SK-N-SH (cell line): ENCODE measurements around the gene PRR12.

ENCODE experiments used
- EP300 ChIP-seq, 2 experiments: IDR thresholded peaks; 2 replicates each; pipeline versions ENCODE4 v1.4.0 to v1.6.1; 2012; ENCODE audit warnings: borderline replicate concordance in 1 of 2, low read depth in 1 of 2, low read length in 1 of 2
- EZH2phosphoT487 ChIP-seq: fragments of 200-600 bp; sonication (generic); IDR thresholded peaks from 2 replicates; pipeline ENCODE4 v1.6.1; 2017; ENCODE audit warnings: low read depth, mixed run types, mild to moderate bottlenecking, antibody characterized with exemption, moderate library complexity, borderline replicate concordance
- NFIC ChIP-seq: IDR thresholded peaks from 2 replicates; pipeline ENCODE4 v1.4.0; 2012; ENCODE audit warnings: borderline replicate concordance
- RAD21 ChIP-seq: IDR thresholded peaks from 2 replicates; pipeline ENCODE4 v1.6.1; 2012; ENCODE audit warnings: mild to moderate bottlenecking, low read length
- SMC3 ChIP-seq: IDR thresholded peaks from 2 replicates; pipeline ENCODE4 v1.6.1; 2012; ENCODE audit warnings: low read depth, low read length, improper control_type of control experiment
- TF ChIP-seq, protein P1 (sequence below): IDR thresholded peaks from 2 replicates; pipeline ENCODE4; 2012
- TF ChIP-seq, protein P2 (sequence below): IDR thresholded peaks from 2 replicates; pipeline ENCODE4 v1.6.1; 2012; ENCODE audit warnings: mild to moderate bottlenecking, low read depth, low read length, moderate library complexity
- TF ChIP-seq, protein P3 (sequence below): fragments of 200-600 bp; sonication (generic); IDR thresholded peaks from 2 replicates; pipeline ENCODE4 v1.6.1; 2017; ENCODE audit warnings: antibody characterized with exemption, mild to moderate bottlenecking, moderate library complexity

DNA sequence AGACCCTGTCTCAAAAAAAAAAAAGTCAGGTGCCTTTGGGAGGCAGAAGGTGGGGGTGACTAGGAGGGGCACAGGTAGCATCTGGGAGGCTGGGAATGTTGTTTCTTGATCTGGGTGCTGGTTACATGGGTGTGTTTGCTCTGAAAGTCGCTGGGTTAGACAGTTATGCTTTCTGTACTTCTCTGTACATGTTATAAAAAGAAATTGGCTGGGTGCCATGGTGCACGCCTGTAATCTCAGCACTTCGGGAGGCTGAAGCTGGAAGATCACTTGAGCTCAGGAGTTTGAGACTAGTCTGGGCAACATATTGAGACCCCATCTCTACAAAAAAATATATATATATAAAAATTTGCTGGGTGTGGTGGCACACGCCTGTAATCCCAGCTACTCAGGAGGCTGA is 25.7 kb upstream of the PRR12 start:
- no peak for TF ChIP-seq RAD21
- TF ChIP-seq, protein P1, sequence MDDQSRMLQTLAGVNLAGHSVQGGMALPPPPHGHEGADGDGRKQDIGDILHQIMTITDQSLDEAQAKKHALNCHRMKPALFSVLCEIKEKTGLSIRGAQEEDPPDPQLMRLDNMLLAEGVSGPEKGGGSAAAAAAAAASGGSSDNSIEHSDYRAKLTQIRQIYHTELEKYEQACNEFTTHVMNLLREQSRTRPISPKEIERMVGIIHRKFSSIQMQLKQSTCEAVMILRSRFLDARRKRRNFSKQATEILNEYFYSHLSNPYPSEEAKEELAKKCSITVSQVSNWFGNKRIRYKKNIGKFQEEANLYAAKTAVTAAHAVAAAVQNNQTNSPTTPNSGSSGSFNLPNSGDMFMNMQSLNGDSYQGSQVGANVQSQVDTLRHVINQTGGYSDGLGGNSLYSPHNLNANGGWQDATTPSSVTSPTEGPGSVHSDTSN, result no peak
- no peak for TF ChIP-seq EP300 (IDR thresholded peaks at IDR 0.05; ENCODE audit: borderline replicate concordance in 1 of 2, low read depth in 1 of 2, low read length in 1 of 2)
- no peak for TF ChIP-seq EZH2phosphoT487
- TF ChIP-seq, protein P2, sequence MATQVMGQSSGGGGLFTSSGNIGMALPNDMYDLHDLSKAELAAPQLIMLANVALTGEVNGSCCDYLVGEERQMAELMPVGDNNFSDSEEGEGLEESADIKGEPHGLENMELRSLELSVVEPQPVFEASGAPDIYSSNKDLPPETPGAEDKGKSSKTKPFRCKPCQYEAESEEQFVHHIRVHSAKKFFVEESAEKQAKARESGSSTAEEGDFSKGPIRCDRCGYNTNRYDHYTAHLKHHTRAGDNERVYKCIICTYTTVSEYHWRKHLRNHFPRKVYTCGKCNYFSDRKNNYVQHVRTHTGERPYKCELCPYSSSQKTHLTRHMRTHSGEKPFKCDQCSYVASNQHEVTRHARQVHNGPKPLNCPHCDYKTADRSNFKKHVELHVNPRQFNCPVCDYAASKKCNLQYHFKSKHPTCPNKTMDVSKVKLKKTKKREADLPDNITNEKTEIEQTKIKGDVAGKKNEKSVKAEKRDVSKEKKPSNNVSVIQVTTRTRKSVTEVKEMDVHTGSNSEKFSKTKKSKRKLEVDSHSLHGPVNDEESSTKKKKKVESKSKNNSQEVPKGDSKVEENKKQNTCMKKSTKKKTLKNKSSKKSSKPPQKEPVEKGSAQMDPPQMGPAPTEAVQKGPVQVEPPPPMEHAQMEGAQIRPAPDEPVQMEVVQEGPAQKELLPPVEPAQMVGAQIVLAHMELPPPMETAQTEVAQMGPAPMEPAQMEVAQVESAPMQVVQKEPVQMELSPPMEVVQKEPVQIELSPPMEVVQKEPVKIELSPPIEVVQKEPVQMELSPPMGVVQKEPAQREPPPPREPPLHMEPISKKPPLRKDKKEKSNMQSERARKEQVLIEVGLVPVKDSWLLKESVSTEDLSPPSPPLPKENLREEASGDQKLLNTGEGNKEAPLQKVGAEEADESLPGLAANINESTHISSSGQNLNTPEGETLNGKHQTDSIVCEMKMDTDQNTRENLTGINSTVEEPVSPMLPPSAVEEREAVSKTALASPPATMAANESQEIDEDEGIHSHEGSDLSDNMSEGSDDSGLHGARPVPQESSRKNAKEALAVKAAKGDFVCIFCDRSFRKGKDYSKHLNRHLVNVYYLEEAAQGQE, result no peak
- TF ChIP-seq, protein P3, sequence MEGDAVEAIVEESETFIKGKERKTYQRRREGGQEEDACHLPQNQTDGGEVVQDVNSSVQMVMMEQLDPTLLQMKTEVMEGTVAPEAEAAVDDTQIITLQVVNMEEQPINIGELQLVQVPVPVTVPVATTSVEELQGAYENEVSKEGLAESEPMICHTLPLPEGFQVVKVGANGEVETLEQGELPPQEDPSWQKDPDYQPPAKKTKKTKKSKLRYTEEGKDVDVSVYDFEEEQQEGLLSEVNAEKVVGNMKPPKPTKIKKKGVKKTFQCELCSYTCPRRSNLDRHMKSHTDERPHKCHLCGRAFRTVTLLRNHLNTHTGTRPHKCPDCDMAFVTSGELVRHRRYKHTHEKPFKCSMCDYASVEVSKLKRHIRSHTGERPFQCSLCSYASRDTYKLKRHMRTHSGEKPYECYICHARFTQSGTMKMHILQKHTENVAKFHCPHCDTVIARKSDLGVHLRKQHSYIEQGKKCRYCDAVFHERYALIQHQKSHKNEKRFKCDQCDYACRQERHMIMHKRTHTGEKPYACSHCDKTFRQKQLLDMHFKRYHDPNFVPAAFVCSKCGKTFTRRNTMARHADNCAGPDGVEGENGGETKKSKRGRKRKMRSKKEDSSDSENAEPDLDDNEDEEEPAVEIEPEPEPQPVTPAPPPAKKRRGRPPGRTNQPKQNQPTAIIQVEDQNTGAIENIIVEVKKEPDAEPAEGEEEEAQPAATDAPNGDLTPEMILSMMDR, result no peak
- TF ChIP-seq SMC3, result no peak
- no peak for TF ChIP-seq NFIC
